Neural cell (in vitro differentiated cells): ENCODE measurements around the gene MED16. TPM values are rescaled to one million over a fixed set of nuclear protein-coding genes. Genes with fewer than 3 reads are reported as not detected.

ENCODE experiments used
- H2AFZ ChIP-seq: fragments of 200-600, 300-800 bp; sonication (generic), shearing (Covaris generic); 2 replicates; pipeline ENCODE4 v1.6.0; 2014; ENCODE audit warnings: low read depth, mild to moderate bottlenecking, antibody characterized with exemption, low read length, moderate library complexity
- H3F3A ChIP-seq: fragments of 200-600 bp; shearing (Covaris generic); 2 replicates; pipeline ENCODE4 v1.6.1; 2016; ENCODE audit warnings: mild to moderate bottlenecking, moderate library complexity, mixed read lengths, antibody characterized with exemption, low read length; ENCODE audit not compliant: insufficient read depth, poor library complexity, severe bottlenecking
- H3K27ac ChIP-seq: fragments of 200-600, 300-800 bp; sonication (generic), shearing (Covaris generic); 2 replicates; pipeline ENCODE4 v1.5.1; 2014; ENCODE audit warnings: mild to moderate bottlenecking, low read length, moderate library complexity
- H3K27me3 ChIP-seq: fragments of 300-800, 200-600 bp; sonication (generic), shearing (Covaris generic); 2 replicates; pipeline ENCODE4 v1.6.0; 2014; ENCODE audit warnings: mild to moderate bottlenecking, low read depth, low read length, moderate library complexity; ENCODE audit not compliant: insufficient read depth
- H3K36me3 ChIP-seq: fragments of 300-800, 200-600 bp; sonication (generic), shearing (Covaris generic); 2 replicates; pipeline ENCODE4 v1.5.1; 2014; ENCODE audit warnings: mild to moderate bottlenecking, antibody characterized with exemption, low read length, moderate library complexity; ENCODE audit not compliant: insufficient read depth
- H3K4me2 ChIP-seq: fragments of 300-800, 200-600 bp; sonication (generic), shearing (Covaris generic); 2 replicates; pipeline ENCODE4 v1.6.0; 2014; ENCODE audit warnings: mild to moderate bottlenecking, low read length
- H3K4me3 ChIP-seq: fragments of 300-800, 200-600 bp; sonication (generic), shearing (Covaris generic); 2 replicates; pipeline ENCODE4 v1.5.1; 2014; ENCODE audit warnings: mild to moderate bottlenecking, low read length, moderate library complexity
- H3K79me2 ChIP-seq: fragments of 200-600 bp; shearing (Covaris generic); replicated peaks from 2 replicates; pipeline ENCODE4 v1.6.0; 2014; ENCODE audit warnings: mild to moderate bottlenecking, low read length, moderate library complexity; ENCODE audit not compliant: insufficient read depth
- H3K9ac ChIP-seq: fragments of 300-800, 200-600 bp; sonication (generic), shearing (Covaris generic); 2 replicates; pipeline ENCODE4 v1.6.1; 2016; ENCODE audit warnings: mild to moderate bottlenecking, low read length, mixed read lengths
- H3K9me2 ChIP-seq: fragments of 200-600 bp; shearing (Covaris generic); 2 replicates; pipeline ENCODE4 v1.6.1; 2016; ENCODE audit warnings: mild to moderate bottlenecking, low read length, mixed read lengths; ENCODE audit not compliant: insufficient read depth
- H3K9me3 ChIP-seq: fragments of 200-600, 300-800 bp; sonication (generic), shearing (Covaris generic); 2 replicates; pipeline ENCODE4 v1.6.1; 2016; ENCODE audit warnings: mild to moderate bottlenecking, mixed run types, low read length, moderate library complexity, mixed read lengths
- H4K20me1 ChIP-seq: fragments of 200-600 bp; shearing (Covaris generic); 2 replicates; pipeline ENCODE4 v1.6.1; 2016; ENCODE audit warnings: mild to moderate bottlenecking, mixed run types; ENCODE audit not compliant: insufficient read depth
- CTCF ChIP-seq: fragments of 450-650 bp; IDR thresholded peaks from 2 replicates; pipeline ENCODE4 v1.5.1; 2014; ENCODE audit warnings: antibody characterized with exemption, mild to moderate bottlenecking, moderate library complexity; ENCODE audit not compliant: poor library complexity, severe bottlenecking
- EP300 ChIP-seq: fragments of 450-650 bp; conservative IDR thresholded peaks from 2 replicates; pipeline ENCODE4 v1.6.1; 2014; ENCODE audit warnings: antibody characterized with exemption, mild to moderate bottlenecking, moderate library complexity; ENCODE audit not compliant: poor library complexity, severe bottlenecking
- EZH2 ChIP-seq: fragments of 200-600, 300-800 bp; shearing (Covaris generic), sonication (generic); IDR thresholded peaks from 2 replicates; pipeline ENCODE4 v1.6.1; 2014; ENCODE audit warnings: antibody characterized with exemption, low read length, borderline replicate concordance, mild to moderate bottlenecking; ENCODE audit not compliant: insufficient read depth, poor library complexity, severe bottlenecking
- MXI1 ChIP-seq: fragments of 450-650 bp; conservative IDR thresholded peaks from 2 replicates; pipeline ENCODE4 v1.6.1; 2014; ENCODE audit warnings: antibody characterized with exemption, mild to moderate bottlenecking; ENCODE audit not compliant: poor library complexity, severe bottlenecking
- POLR2AphosphoS5 ChIP-seq: IDR thresholded peaks from 2 replicates; pipeline ENCODE4 v1.6.1; 2012
- RAD21 ChIP-seq: fragments of 450-650 bp; conservative IDR thresholded peaks from 2 replicates; pipeline ENCODE4 v1.6.1; 2014; ENCODE audit warnings: antibody characterized with exemption, mild to moderate bottlenecking, moderate library complexity
- REST ChIP-seq: IDR thresholded peaks from 2 replicates; pipeline ENCODE4 v1.6.1; 2012; ENCODE audit warnings: borderline replicate concordance
- SMC3 ChIP-seq: fragments of 450-650 bp; conservative IDR thresholded peaks from 2 replicates; pipeline ENCODE4 v1.6.1; 2014; ENCODE audit warnings: antibody characterized with exemption, mild to moderate bottlenecking, moderate library complexity; ENCODE audit not compliant: poor library complexity
- TAF1 ChIP-seq: IDR thresholded peaks from 2 replicates; pipeline ENCODE4 v1.6.1; 2012; ENCODE audit warnings: low read depth
- polyA plus RNA-seq: library from polyadenylated mRNA; depleted of rRNA; stranded (reverse); fragments of >200 nt; gene quantifications from 2 replicates; pipeline ENCODE4 v1.2.3, GENCODE V29; 2014

MED16 gene
- polyA plus RNA-seq, 1 donor from 2014 or later, result 13.3 TPM

GRCh38 chr19:929891-930258 lies 36.9 kb upstream of the MED16 start:
- no peak overlapping the region for H3K4me2 ChIP-seq
- H3K36me3 ChIP-seq, result no peaks in the 10 kb centered on the region
- no peaks in the 10 kb centered on the region for H3F3A ChIP-seq
- H3K79me2 ChIP-seq, result peaks cover 11% of the 10 kb centered on the region
- TF ChIP-seq SMC3, result no peak
- no peak for TF ChIP-seq EZH2
- no peak for TF ChIP-seq POLR2AphosphoS5
- TF ChIP-seq RAD21, result no peak
- no peak for TF ChIP-seq CTCF
- no peak for TF ChIP-seq MXI1
- TF ChIP-seq EP300, result no peak
- no peak for TF ChIP-seq TAF1
- no peak for TF ChIP-seq REST
- H3K9ac ChIP-seq, result no peak overlapping the region
- no peak overlapping the region for H3K27ac ChIP-seq
- no peaks in the 10 kb centered on the region for H3K9me2 ChIP-seq
- no peak overlapping the region for H2AFZ ChIP-seq
- no peaks in the 10 kb centered on the region for H4K20me1 ChIP-seq
- H3K4me3 ChIP-seq, result no peak overlapping the region
- no peaks in the 10 kb centered on the region for H3K27me3 ChIP-seq
- no peaks in the 10 kb centered on the region for H3K9me3 ChIP-seq

GRCh38 chr19:929203-929890 lies 36.4 kb upstream of the MED16 start:
- TF ChIP-seq MXI1, result no peak
- TF ChIP-seq EZH2, result no peak
- no peak for TF ChIP-seq CTCF
- TF ChIP-seq EP300, result no peak
- no peak for TF ChIP-seq REST
- TF ChIP-seq POLR2AphosphoS5, result no peak
- no peak for TF ChIP-seq RAD21
- no peak for TF ChIP-seq TAF1
- no peak for TF ChIP-seq SMC3
- H4K20me1 ChIP-seq, result no peaks in the 10 kb centered on the region

More at GRCh38 chr19:929203-929890, 36.4 kb upstream of the MED16 start:
- Histone ChIP-seq H2AFZ (no peak overlapping the region), H3K9me2 (no peaks in the 10 kb centered on the region), H3K27ac (no peak overlapping the region), H3K9me3 (no peaks in the 10 kb centered on the region), H3F3A (no peaks in the 10 kb centered on the region), H3K4me2 (no peak overlapping the region), H3K27me3 (no peaks in the 10 kb centered on the region), H3K36me3 (no peaks in the 10 kb centered on the region), H3K9ac (no peak overlapping the region), H3K4me3 (no peak overlapping the region), H3K79me2 (peaks cover 11% of the 10 kb centered on the region)
